ENCODE measurements around the gene COL24A1. TPM values are rescaled to one million over a fixed set of nuclear protein-coding genes. Genes with fewer than 3 reads are reported as not detected.

Gene COL24A1
- total RNA-seq, 5 donors from 2014 or later (not counting 1 experiment from before 2014, with no cell fraction given) = 0.06 to 0.40 (median 0.25) TPM

- Mint-ChIP-seq H3K9me3 (peaks cover 0 to 3% (median 0%) of the 10 kb centered on the region in 3 donors), H3K27ac (no peak overlapping the region), H3K4me1 (no peaks in the 10 kb centered on the region), H3K27me3 (no peaks in the 10 kb centered on the region), H3K36me3 (no peaks in the 10 kb centered on the region), H3K4me3 (no peak overlapping the region)
- no peaks in the 10 kb centered on the region for H3K27me3 ChIP-seq (replicated peaks in 1 of 2; ENCODE audit: control insufficient read depth in 2 of 2, extremely low read depth in 1 of 2, insufficient read depth in 2 of 2, low read length in 1 of 2)
- no CpG with 5 or more reads among the region's 9 CpGs for WGBS (ENCODE audit: insufficient coverage)
- ATAC-seq (replicated peaks in 1 of 4) = no peak
- no peak overlapping the region for H3K27ac ChIP-seq (ENCODE audit: low read length)
- no peaks in the 10 kb centered on the region for H3K36me3 ChIP-seq (ENCODE audit: control insufficient read depth in 2 of 2, extremely low read depth in 1 of 2, insufficient read depth in 1 of 2, low read length in 1 of 2)
- H3K4me1 ChIP-seq (ENCODE audit: control insufficient read depth in 1 of 2, extremely low read depth in 1 of 2, insufficient read depth in 2 of 2, low read length in 2 of 2) = no peaks in the 10 kb centered on the region
- H3K4me3 ChIP-seq (ENCODE audit: control insufficient read depth in 1 of 2, extremely low read depth in 1 of 2, low read length in 1 of 2) = no peak overlapping the region
- ChIA-PET CTCF (no interaction called here), POLR2A (no interaction called here)
- H3K9me3 ChIP-seq = no peaks in the 10 kb centered on the region
- DNase-seq = no peak
Measured at GRCh38 chr1:85824066-85824840, 332.3 kb downstream of the COL24A1 start.

DNA sequence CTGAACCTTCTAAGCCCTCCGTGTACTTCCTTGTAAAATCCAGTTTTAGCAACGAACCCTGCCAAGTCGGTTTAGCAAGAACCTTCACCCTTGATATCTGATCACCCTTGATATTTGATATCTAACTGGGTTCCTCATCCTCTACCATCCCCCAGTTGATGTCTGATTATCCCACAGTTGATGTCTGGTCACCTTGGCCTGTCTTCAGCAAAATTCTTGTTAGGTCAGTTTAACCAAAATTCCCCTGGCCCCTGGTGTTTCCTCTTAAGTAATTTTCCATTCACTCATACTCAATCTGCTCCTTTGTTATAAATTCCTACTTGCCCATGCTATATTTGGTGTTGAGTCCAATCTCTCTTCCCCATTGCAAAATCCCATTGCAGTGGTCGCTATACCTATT lies 333.9 kb downstream of the COL24A1 start:
- Mint-ChIP-seq H3K27ac (no peak overlapping the region), H3K9me3 (peaks cover 0 to 3% (median 0%) of the 10 kb centered on the region in 3 donors), H3K27me3 (no peaks in the 10 kb centered on the region), H3K4me3 (no peak overlapping the region), H3K4me1 (no peaks in the 10 kb centered on the region), H3K36me3 (no peaks in the 10 kb centered on the region)
- Histone ChIP-seq H3K4me1 (ENCODE audit: control insufficient read depth in 1 of 2, extremely low read depth in 1 of 2, insufficient read depth in 2 of 2, low read length in 2 of 2) (no peaks in the 10 kb centered on the region), H3K27me3 (replicated peaks in 1 of 2; ENCODE audit: control insufficient read depth in 2 of 2, extremely low read depth in 1 of 2, insufficient read depth in 2 of 2, low read length in 1 of 2) (no peaks in the 10 kb centered on the region), H3K4me3 (ENCODE audit: control insufficient read depth in 1 of 2, extremely low read depth in 1 of 2, low read length in 1 of 2) (no peak overlapping the region), H3K27ac (ENCODE audit: low read length) (no peak overlapping the region), H3K9me3 (no peaks in the 10 kb centered on the region), H3K36me3 (ENCODE audit: control insufficient read depth in 2 of 2, extremely low read depth in 1 of 2, insufficient read depth in 1 of 2, low read length in 1 of 2) (no peaks in the 10 kb centered on the region)
- ATAC-seq (replicated peaks in 1 of 4) (no peak), DNase-seq (no peak)
- ChIA-PET POLR2A (no interaction called here), CTCF (no interaction called here)
- 87% methylated on average over 3 of the region's 4 CpGs for WGBS (ENCODE audit: insufficient coverage)

- H3K36me3 Mint-ChIP-seq = no peaks in the 10 kb centered on the region
Measured at GRCh38 chr1:85818371-85818770, 338.2 kb downstream of the COL24A1 start.

GRCh38 chr1:85816606-85817005 lies 340.0 kb downstream of the COL24A1 start:
- no peaks in the 10 kb centered on the region for H3K27me3 Mint-ChIP-seq
- H3K27ac ChIP-seq (ENCODE audit: low read length) = no peak overlapping the region
- ChIA-PET POLR2A (no interaction called here), CTCF (no interaction called here)
- no peaks in the 10 kb centered on the region for H3K36me3 ChIP-seq (ENCODE audit: control insufficient read depth in 2 of 2, extremely low read depth in 1 of 2, insufficient read depth in 1 of 2, low read length in 1 of 2)
- H3K9me3 Mint-ChIP-seq = no peaks in the 10 kb centered on the region
- H3K27ac Mint-ChIP-seq = no peak overlapping the region
- WGBS (ENCODE audit: insufficient coverage) = 80% methylated on average over 1 of the region's 1 CpG
- ATAC-seq (replicated peaks in 1 of 4) (no peak), DNase-seq (no peak)
- no peaks in the 10 kb centered on the region for H3K9me3 ChIP-seq
- H3K36me3 Mint-ChIP-seq = no peaks in the 10 kb centered on the region
- no peaks in the 10 kb centered on the region for H3K27me3 ChIP-seq (replicated peaks in 1 of 2; ENCODE audit: control insufficient read depth in 2 of 2, extremely low read depth in 1 of 2, insufficient read depth in 2 of 2, low read length in 1 of 2)
- no peaks in the 10 kb centered on the region for H3K4me1 ChIP-seq (ENCODE audit: control insufficient read depth in 1 of 2, extremely low read depth in 1 of 2, insufficient read depth in 2 of 2, low read length in 2 of 2)
- no peaks in the 10 kb centered on the region for H3K4me1 Mint-ChIP-seq
- no peak overlapping the region for H3K4me3 ChIP-seq (ENCODE audit: control insufficient read depth in 1 of 2, extremely low read depth in 1 of 2, low read length in 1 of 2)
- no peak overlapping the region for H3K4me3 Mint-ChIP-seq

More at GRCh38 chr1:85818371-85818770, 338.2 kb downstream of the COL24A1 start:
- DNase-seq (no peak), ATAC-seq (replicated peaks in 1 of 4) (no peak)
- Mint-ChIP-seq H3K4me1 (no peaks in the 10 kb centered on the region), H3K4me3 (no peak overlapping the region), H3K27ac (no peak overlapping the region), H3K27me3 (no peaks in the 10 kb centered on the region), H3K9me3 (no peaks in the 10 kb centered on the region)
- Histone ChIP-seq H3K9me3 (no peaks in the 10 kb centered on the region), H3K27me3 (replicated peaks in 1 of 2; ENCODE audit: control insufficient read depth in 2 of 2, extremely low read depth in 1 of 2, insufficient read depth in 2 of 2, low read length in 1 of 2) (no peaks in the 10 kb centered on the region), H3K27ac (ENCODE audit: low read length) (no peak overlapping the region), H3K36me3 (ENCODE audit: control insufficient read depth in 2 of 2, extremely low read depth in 1 of 2, insufficient read depth in 1 of 2, low read length in 1 of 2) (no peaks in the 10 kb centered on the region), H3K4me3 (ENCODE audit: control insufficient read depth in 1 of 2, extremely low read depth in 1 of 2, low read length in 1 of 2) (no peak overlapping the region), H3K4me1 (ENCODE audit: control insufficient read depth in 1 of 2, extremely low read depth in 1 of 2, insufficient read depth in 2 of 2, low read length in 2 of 2) (no peaks in the 10 kb centered on the region)
- ChIA-PET CTCF (no interaction called here), POLR2A (no interaction called here)
- 64% methylated on average over 1 of the region's 2 CpGs for WGBS (ENCODE audit: insufficient coverage)

- H3K27ac Mint-ChIP-seq = no peak overlapping the region
Measured at GRCh38 chr1:85815906-85816305, 340.7 kb downstream of the COL24A1 start.

GRCh38 chr1:85806236-85806965 lies 350.2 kb downstream of the COL24A1 start:
- CTCF ChIA-PET = no interaction called here
- Histone ChIP-seq H3K4me3 (ENCODE audit: control insufficient read depth in 1 of 2, extremely low read depth in 1 of 2, low read length in 1 of 2) (no peak overlapping the region), H3K27me3 (replicated peaks in 1 of 2; ENCODE audit: control insufficient read depth in 2 of 2, extremely low read depth in 1 of 2, insufficient read depth in 2 of 2, low read length in 1 of 2) (no peaks in the 10 kb centered on the region), H3K27ac (ENCODE audit: low read length) (no peak overlapping the region), H3K9me3 (no peaks in the 10 kb centered on the region), H3K4me1 (ENCODE audit: control insufficient read depth in 1 of 2, extremely low read depth in 1 of 2, insufficient read depth in 2 of 2, low read length in 2 of 2) (no peaks in the 10 kb centered on the region), H3K36me3 (ENCODE audit: control insufficient read depth in 2 of 2, extremely low read depth in 1 of 2, insufficient read depth in 1 of 2, low read length in 1 of 2) (no peaks in the 10 kb centered on the region)
- no peak overlapping the region for H3K4me3 Mint-ChIP-seq
- ATAC-seq (replicated peaks in 1 of 4) (no peak), DNase-seq (no peak)
- peaks cover 0 to 9% (median 8%) of the 10 kb centered on the region in 3 donors for H3K9me3 Mint-ChIP-seq
- no peak overlapping the region for H3K27ac Mint-ChIP-seq
- H3K27me3 Mint-ChIP-seq = peaks cover 0 to 6% of the 10 kb centered on the region in 2 donors
- H3K36me3 Mint-ChIP-seq = no peaks in the 10 kb centered on the region
- POLR2A ChIA-PET = no interaction called here
- no CpG with 5 or more reads among the region's 1 CpG for WGBS (ENCODE audit: insufficient coverage)
- no peaks in the 10 kb centered on the region for H3K4me1 Mint-ChIP-seq

More at GRCh38 chr1:85815906-85816305, 340.7 kb downstream of the COL24A1 start:
- H3K4me1 Mint-ChIP-seq = no peaks in the 10 kb centered on the region
- H3K27me3 Mint-ChIP-seq = no peaks in the 10 kb centered on the region
- no peak for ATAC-seq (replicated peaks in 1 of 4)
- Histone ChIP-seq H3K4me3 (ENCODE audit: control insufficient read depth in 1 of 2, extremely low read depth in 1 of 2, low read length in 1 of 2) (no peak overlapping the region), H3K27me3 (replicated peaks in 1 of 2; ENCODE audit: control insufficient read depth in 2 of 2, extremely low read depth in 1 of 2, insufficient read depth in 2 of 2, low read length in 1 of 2) (no peaks in the 10 kb centered on the region), H3K36me3 (ENCODE audit: control insufficient read depth in 2 of 2, extremely low read depth in 1 of 2, insufficient read depth in 1 of 2, low read length in 1 of 2) (no peaks in the 10 kb centered on the region), H3K27ac (ENCODE audit: low read length) (no peak overlapping the region), H3K4me1 (ENCODE audit: control insufficient read depth in 1 of 2, extremely low read depth in 1 of 2, insufficient read depth in 2 of 2, low read length in 2 of 2) (no peaks in the 10 kb centered on the region), H3K9me3 (no peaks in the 10 kb centered on the region)
- POLR2A ChIA-PET = no interaction called here
- no peak overlapping the region for H3K4me3 Mint-ChIP-seq
- CTCF ChIA-PET = no interaction called here
- no peaks in the 10 kb centered on the region for H3K9me3 Mint-ChIP-seq
- no peaks in the 10 kb centered on the region for H3K36me3 Mint-ChIP-seq
- 80% methylated on average over 1 of the region's 2 CpGs for WGBS (ENCODE audit: insufficient coverage)
- no peak for DNase-seq

All from T-cell (primary cell).